GM21360 (cell line): ENCODE results near the gene NTM.
A peak's percentile ranks its signal among the peaks of the same experiment; 100 is the strongest.

Experiments used
- ATAC-seq: cut with Tn5 transposase; IDR thresholded peaks from one replicate; pipeline ENCODE4 v1.9.1; 2021; ENCODE audit warnings: mild to moderate bottlenecking, moderate library complexity; ENCODE audit not compliant: unreplicated experiment

NTM gene

GRCh38 chr11:132024587-132025295 is 654.3 kb downstream of the NTM start:
- peak; percentile 90 for ATAC-seq

DNA sequence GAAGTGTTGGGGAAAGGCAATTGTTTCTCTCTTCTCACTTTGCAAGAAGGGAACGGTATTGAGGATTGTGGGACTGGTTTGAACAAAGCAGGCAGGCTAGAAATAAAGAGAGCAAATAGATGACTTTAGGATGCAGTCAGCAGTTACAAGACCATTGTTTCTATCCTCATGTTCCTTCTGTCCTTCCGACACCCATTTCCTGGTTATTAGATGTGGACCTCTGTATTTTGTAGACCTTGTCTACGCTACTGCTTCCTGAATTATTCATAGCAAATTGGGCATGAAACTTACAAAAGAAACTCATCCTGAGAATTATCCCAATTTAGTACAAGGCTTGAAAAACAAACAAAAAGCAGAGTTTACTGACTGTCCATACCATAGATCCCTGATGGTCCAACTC is 656.3 kb downstream of the NTM start:
- ATAC-seq = no peak

- peak; percentile 58 for ATAC-seq
Measured at GRCh38 chr11:132028380-132029240, 658.2 kb downstream of the NTM start.

DNA sequence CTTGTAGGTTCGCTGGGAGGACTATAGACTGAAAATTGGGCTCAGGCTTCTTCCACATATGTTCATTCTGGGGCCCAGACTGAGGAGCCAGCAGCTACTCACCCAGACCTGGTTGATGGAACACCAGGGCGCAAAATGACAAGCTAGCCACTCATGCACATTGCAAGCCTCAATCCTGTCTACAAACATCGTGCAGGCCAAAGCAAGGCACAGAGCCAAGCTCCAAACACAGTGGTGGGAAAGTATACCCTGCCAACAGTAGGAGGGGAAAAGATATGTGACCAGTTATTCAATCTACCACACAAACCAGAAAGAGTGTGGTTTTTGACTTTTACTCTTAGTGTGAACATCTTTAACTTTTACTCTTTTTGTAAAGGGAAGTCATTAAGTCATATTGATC is 660.5 kb downstream of the NTM start:
- ATAC-seq = no peak

GRCh38 chr11:132032555-132032954 is 662.1 kb downstream of the NTM start:
- ATAC-seq = no peak

GRCh38 chr11:132033051-132033450 is 662.6 kb downstream of the NTM start:
- ATAC-seq = no peak

- ATAC-seq = no peak
Measured at GRCh38 chr11:132035228-132035627, 664.8 kb downstream of the NTM start.

DNA sequence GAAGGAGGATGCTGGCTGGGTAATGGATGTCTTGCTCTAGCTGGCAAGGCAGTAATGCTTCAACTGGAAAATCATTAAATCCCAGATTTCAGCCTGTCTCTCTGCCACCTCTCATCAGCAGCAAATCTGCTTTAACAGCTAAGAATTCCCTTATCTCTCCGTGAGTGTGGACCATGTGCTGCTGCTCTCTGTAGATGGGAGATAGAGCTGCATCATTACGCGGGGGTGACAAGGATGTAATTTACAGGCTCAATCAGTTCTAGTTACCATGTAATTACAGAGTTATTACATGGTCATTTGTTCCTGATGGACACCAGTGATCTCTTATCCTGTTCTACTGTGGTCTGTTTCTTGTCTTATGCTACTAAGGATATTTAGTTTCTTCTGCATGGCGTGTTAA is 665.4 kb downstream of the NTM start:
- no peak for ATAC-seq

DNA sequence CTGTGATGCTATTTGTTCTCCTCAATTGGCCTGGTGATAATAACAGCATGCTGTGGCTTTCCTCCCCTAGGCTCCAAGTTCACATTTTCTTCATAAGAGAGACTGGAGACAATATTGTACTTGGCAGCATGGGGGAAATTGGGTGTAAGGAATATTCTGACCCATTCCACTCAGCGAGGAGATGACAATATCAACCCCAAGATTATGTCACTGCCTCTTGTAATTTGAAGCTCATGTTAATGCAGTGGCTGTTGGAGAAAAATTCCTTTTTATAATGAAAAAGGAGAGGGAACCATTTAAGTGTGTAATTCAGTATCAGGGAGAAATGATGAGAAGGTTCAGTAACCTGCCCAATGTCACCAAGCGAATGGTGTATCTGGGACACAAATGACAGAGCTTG is 665.8 kb downstream of the NTM start:
- ATAC-seq = no peak

- ATAC-seq = no peak
Measured at GRCh38 chr11:132036746-132037466, 666.5 kb downstream of the NTM start.

DNA sequence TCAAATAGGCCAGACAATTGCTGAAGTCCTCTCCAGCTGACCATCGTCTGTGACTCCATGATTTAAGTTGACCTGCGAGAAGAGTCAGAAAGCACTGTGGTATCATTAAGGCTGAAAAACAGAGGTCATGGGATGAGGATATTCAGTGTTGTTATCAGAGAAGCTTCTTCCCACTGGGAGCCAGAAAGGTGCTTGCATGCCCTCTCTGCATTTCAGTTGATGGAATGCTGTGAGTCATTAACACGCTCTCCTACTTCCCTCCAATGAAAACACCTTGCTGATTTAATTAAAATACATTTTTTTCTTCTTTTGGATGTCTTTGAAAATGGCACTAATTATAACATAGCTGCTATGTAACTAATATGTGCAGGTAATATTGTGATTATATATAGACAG is 667.0 kb downstream of the NTM start:
- no peak for ATAC-seq

GRCh38 chr11:132037956-132038355 is 667.5 kb downstream of the NTM start:
- no peak for ATAC-seq

DNA sequence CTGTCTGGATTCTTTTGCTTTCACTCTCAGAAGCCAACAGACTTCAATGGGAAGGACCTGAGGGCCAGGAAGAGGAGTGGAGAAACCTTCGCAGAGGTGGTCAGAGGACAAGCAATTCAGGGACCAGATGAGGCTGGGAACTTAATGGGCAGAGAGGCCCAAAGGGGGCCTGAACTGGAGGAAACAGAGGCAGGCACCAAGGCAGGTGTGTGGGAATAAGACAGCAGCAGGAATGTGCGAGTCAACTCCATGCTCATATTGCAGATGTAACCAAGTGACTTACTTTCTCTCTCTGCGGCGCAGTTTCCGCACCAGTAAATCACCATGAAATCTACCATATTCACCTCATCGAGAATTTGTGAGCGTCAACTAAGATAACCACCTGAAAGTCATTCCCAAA is 669.1 kb downstream of the NTM start:
- ATAC-seq = no peak

GRCh38 chr11:132042296-132042695 is 671.9 kb downstream of the NTM start:
- no peak for ATAC-seq

DNA sequence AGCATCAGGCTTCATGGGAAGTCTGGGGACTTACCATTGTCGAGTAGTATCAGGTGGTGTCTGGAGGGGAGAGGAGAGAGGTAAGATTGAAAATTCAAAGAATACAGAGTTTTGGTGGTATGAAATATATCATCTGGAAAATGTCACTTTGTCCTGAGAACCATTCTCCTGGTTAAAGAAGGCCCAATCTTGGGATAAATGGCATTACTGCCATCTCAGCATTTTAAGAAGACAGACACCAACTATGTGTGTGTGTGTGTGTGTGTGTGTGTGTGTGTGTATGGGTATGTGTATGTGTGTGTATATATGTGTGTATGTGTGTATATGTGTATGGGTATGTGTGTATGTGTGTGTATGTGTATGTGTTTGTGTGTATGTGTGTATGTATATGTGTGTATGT is 673.3 kb downstream of the NTM start:
- no peak for ATAC-seq

GRCh38 chr11:132045107-132045506 is 674.7 kb downstream of the NTM start:
- no peak for ATAC-seq

DNA sequence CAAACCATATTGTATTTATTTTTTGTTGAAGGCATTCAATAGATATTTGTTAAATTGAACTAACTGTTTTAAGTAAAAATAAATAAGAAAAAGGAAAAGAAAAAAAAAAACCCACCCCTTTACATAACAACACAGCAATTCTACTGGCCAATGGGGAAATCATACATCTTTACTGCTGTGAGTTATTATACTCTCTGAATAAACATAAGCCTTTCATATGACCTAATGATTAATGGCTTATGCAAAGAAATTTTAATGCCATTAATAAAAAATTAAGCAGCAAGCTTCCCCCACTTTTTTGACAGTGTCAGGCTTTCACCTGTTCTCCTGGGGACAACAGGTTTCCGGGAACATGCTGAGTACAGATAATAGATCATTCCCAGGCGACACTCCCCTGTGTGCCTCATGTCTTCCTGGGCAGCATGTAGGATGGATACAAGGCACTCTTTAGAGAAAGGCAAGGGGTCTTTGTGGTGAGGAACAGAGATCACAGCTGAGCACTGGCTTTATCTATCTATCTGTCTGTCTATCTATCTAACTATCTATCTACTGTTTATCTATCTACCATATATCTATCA is 676.0 kb downstream of the NTM start:
- ATAC-seq = no peak

DNA sequence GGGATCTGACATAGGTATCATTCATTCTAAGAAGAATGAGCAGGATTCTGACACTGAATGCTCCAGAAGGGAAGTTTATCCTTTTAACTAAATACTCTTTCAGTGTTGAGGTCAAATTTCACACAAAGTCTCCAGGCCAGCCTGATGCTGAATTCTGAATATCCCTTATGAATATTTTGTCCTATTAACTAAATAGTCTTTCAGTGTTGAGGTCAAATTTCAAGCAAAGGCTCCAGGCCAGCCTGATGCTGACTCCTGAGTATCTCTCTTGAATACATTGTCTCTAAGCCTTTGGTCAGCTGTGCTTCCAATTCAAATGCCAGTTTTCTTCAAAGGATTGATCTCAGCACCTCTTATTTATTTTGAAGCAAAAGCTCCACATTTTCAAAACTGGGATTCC is 676.8 kb downstream of the NTM start:
- ATAC-seq = no peak

DNA sequence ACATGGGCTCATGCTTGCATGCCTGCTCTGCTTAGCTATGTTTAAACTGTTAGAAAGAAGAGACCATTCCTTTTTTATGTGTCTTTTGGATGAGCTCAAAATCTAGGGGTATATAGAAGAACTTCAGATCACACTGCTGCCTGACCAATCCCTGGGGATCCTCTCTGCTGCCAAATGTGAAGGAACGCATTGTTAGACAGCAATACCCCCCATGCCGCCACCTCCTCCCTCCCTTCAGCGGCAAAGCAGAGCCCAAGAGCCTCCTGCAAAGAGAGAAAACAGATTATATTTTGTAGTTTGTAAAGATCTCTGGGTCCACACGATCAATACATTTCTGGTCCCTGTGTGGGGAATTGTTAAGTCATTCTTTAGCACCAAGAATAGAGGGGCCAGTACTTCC is 677.6 kb downstream of the NTM start:
- no peak for ATAC-seq

- ATAC-seq = no peak
Measured at GRCh38 chr11:132049205-132049604, 678.8 kb downstream of the NTM start.

DNA sequence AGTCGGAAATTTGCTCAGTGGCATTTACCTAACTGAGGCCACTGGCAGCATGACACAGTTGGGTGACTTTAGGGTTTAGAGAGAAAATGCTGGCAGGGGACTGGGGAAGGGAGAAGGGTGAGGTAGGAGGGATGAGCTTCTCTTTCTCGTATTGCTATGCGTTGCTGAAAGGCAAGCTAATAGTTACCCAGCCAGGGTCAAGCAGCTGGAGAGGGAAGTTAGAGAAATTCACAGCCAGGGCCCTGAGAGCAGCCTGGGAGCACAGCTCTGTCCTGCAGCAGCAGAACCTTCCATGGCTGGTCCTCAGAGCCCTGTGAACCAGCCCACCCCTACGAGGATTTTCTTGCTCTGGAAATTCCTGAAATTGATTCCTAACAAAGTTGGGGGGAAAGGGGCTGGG is 679.6 kb downstream of the NTM start:
- no peak for ATAC-seq
